Stimulated activated CD8-positive, alpha-beta memory T cell treated with anti-CD3 and anti-CD28 coated beads, Interleukin-7, amount 100 ng/mL, for 48 hours (primary cell): ENCODE measurements around the gene PLEKHF1.
"Not testable (repeated sequence)": the region's sequence is repeated elsewhere in the genome, so short reads cannot be mapped to it uniquely, and the experiment has no call there.

ENCODE experiments used
- DNase-seq, 2 donors: peaks; one replicate each; pipeline ENCODE4 v3.0.0-alpha.2; 2020; ENCODE audit warnings: low read depth in 1 of 2; ENCODE audit errors: extremely low read depth in 1 of 2

PLEKHF1 gene

GRCh38 chr19:29697523-29698261 lies 32.4 kb downstream of the PLEKHF1 start:
- DNase-seq, result no peak

GRCh38 chr19:29699861-29700260 lies 34.6 kb downstream of the PLEKHF1 start:
- no peak for DNase-seq

- DNase-seq, result no peak
These were observed 35.2 kb downstream of the PLEKHF1 start for GRCh38 chr19:29700498-29700897.

GRCh38 chr19:29702161-29702962 lies 37.1 kb downstream of the PLEKHF1 start:
- no peak for DNase-seq

- no peak for DNase-seq
These were observed 37.7 kb downstream of the PLEKHF1 start for GRCh38 chr19:29702963-29703320.

- no peak for DNase-seq
These were observed 39.6 kb downstream of the PLEKHF1 start for GRCh38 chr19:29704562-29705558.

- DNase-seq, result no peak
These were observed 40.4 kb downstream of the PLEKHF1 start for GRCh38 chr19:29705706-29706105.

GRCh38 chr19:29706635-29707034 lies 41.4 kb downstream of the PLEKHF1 start:
- no peak for DNase-seq

GRCh38 chr19:29708554-29709439 lies 43.5 kb downstream of the PLEKHF1 start:
- no peak for DNase-seq

- DNase-seq, result not testable (repeated sequence)
These were observed 44.2 kb downstream of the PLEKHF1 start for GRCh38 chr19:29709440-29709798.

- DNase-seq, result no peak
These were observed 46.4 kb downstream of the PLEKHF1 start for GRCh38 chr19:29711584-29712132.

GRCh38 chr19:29712744-29713516 lies 47.7 kb downstream of the PLEKHF1 start:
- no peak for DNase-seq

- DNase-seq, result no peak
These were observed 49.2 kb downstream of the PLEKHF1 start for GRCh38 chr19:29714371-29714952.

- DNase-seq, result peak; percentile 45 to 52
These were observed 49.9 kb downstream of the PLEKHF1 start, which contains the start of gene C19orf12 for GRCh38 chr19:29714953-29715700. TSS of gene C19orf12 (minus strand) at chr19:29715261. CDS start at chr19:29708413, 6,848 bp downstream.

- no peak for DNase-seq
These were observed 50.7 kb downstream of the PLEKHF1 start for GRCh38 chr19:29715701-29716581.

GRCh38 chr19:29717051-29717450 lies 51.8 kb downstream of the PLEKHF1 start:
- DNase-seq, result no peak

GRCh38 chr19:29724102-29724641 lies 58.9 kb downstream of the PLEKHF1 start:
- DNase-seq, result no peak
